HTR-8/SVneo (cell line): ENCODE data around the gene C14orf180.

Source experiments
- DNase-seq: peaks from one replicate; pipeline ENCODE4 v3.0.0; 2011; ENCODE audit warnings: low spot score, mixed read lengths; ENCODE audit not compliant: insufficient read length
- FAIRE-seq: peaks from 2 replicates; lab custom pipeline; 2011; peaks lifted over from hg19 to GRCh38; lab: Jason Lieb, UNC

C14orf180 gene

GRCh38 chr14:104549536-104550339, 29.8 kb upstream of the C14orf180 start:
- no peak for FAIRE-seq
- DNase-seq, result no peak

- FAIRE-seq, result no peak
- no peak for DNase-seq
Measured at GRCh38 chr14:104550340-104550860, 29.2 kb upstream of the C14orf180 start.

DNA sequence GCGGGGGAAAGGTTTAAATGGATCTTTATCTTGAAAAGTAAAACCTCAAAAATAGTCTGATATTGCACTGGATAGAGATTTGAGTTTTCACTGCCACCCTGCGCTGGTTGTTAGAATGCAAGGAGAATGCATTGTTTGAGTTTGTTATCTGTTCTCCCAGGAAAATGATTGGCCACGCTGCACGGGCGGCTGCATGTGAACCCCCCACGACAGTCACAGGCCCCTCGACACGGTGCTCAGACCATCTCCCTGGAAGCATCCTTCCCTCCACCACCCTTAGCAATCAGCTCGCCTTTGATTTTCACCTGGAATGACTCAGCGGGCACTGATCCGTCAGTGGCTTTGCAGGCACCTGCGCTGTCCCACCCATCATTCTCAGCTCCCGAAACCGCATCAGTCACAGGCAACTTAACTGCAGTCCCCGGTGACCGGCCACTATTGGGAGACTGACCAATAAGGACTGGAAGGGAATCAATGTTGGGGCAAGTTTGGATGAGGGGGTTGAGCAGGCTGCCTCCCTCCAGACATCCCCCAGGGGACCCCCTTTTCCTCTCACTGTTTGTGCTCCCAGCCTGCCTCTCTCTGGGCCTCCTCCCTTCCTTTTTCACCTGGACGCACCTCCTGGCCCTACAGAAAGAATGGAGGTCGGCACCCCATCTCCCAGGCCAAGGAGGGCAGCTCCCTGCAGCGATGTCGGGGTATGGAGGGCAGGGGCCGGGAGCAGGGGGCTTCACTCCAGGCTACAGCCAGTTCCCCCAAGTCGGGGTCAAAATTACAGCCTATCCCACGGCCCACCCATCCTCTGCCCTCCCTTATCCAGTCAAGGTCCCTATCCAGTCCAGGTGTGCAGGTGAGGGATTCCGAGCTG, 28.5 kb upstream of the C14orf180 start:
- FAIRE-seq, result no peak

DNA sequence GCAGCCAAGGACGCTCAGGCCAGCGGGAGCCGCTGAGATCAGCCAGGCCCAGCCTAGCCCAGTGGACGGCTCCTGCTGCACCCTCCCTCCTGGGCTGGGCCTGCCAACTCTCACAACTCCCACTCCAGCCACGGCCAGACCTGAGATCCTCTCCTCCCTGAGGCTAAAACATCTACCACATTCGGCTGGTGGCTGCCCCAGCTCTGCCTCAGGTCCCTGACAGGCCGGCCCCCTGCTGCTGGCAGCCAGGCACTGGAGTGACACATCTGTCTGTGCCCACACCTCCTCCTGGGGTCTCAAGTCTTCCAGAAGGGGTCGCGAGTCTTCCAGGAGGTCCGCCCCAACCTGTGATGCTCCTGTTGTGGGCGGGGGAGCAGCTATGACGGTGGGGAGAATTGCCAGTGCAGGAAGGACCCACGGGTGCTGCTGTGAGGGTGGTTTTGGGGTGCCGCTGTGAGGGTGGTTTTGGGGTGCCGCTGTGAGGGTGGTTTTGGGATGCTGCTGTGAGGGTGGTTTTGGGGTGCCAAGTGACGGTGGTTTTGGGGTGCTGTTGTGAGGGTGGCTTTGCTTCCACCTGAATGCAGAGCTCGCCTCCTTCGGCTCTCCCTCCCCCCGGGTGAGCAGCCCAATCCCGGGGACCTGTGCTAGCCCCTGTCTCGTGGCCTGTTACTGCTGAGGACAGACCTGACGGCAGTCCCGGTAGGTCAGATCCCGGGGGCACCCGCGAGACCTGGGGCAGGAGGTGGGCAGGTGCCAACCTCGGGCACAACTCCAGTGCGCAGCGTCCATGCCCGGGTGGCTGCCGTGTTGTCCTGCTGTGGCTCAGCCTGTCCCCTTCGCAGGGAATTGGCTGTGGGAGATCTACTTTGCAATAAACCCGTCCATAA, 27.5 kb upstream of the C14orf180 start:
- no peak for DNase-seq

More for the DNA sequence above, 28.5 kb upstream of the C14orf180 start:
- no peak for DNase-seq

GRCh38 chr14:104552738-104553125, 26.8 kb upstream of the C14orf180 start:
- DNase-seq (no peak), FAIRE-seq (no peak)

More for the DNA sequence above, 27.5 kb upstream of the C14orf180 start:
- no peak for FAIRE-seq

GRCh38 chr14:104553166-104554087, 26.1 kb upstream of the C14orf180 start:
- FAIRE-seq, result no peak
- no peak for DNase-seq

GRCh38 chr14:104554088-104554607, 25.4 kb upstream of the C14orf180 start:
- FAIRE-seq (no peak), DNase-seq (no peak)

DNA sequence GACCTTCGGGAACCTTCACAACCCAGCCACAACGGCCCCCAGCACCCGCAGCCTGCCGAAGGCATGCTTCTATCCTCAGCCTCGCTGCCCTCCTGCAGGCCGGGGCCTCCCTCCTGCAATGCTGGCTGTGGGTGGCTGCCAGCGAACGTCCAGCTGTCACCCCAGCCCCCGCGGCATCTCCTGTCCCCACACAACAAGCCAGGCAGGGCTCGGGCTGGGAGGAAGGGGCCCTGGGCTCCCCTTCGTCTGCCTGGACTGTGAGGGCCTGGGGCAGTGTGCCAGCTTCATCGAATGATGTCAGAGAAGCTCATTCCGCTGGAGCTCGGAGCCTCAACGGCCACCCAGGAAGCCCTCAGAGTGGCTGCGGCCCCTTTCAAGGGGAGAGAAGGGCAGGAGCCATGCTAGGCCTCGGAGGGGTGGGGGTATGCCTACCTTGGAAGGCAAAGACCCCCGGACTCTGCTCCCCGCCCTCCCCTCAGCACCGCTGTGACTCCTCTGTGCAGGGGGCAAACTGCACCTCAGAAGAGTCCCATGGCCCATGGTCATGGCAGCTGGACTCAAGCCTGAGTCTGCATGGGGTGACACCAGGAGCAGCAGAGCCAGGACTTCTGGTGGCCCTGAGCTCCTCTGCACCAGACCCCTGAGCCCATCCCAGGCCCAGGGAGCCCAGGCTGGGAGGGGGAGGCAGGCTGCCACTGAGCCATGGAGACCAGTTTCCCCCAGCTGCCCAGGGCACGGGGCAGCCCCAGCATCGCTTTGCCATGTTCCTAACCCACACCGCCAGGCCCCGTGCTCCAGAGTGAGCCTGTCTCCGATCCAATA, 24.7 kb upstream of the C14orf180 start:
- FAIRE-seq (no peak), DNase-seq (no peak)

DNA sequence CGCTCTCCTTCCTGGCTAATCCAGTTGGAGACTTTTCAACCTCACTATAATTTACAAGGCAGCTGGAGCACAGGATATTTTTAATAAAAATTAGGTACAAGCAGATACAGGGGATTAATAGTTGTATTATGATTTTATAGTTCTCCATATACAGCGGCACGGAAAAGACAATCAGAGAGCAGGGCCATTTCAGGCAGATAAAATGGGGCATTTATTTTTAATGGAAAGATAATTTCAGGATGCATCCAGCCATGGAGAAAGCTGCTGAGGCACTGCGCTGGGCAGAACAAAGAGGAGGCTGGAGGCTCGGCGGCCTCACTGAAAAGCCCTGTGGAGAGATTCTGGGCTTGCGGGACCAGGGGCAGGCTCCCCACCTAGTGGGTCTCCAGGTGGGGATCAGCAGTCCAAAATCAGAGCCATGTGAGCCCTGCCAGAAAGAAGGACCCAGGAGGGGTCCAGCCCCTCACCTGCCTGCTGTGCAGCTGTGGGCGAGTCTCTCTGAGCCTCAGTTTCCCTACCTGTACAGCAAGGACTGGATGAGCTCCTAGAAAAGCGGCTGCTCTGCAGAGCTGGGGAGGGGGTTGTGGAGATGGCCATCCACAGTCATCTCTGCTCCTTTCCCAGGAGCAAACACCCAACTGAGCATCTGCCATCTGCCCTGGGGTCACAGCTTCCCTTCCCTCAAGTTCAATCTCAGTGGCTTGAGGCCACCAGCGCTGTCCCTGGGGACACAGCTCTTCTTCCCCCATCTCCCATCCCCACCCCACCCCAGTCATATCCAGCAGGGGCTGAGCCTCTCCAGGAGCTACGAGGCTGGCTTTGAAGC, 23.9 kb upstream of the C14orf180 start:
- FAIRE-seq, result no peak

GRCh38 chr14:104556256-104557021, 23.1 kb upstream of the C14orf180 start:
- DNase-seq, result no peak
- no peak for FAIRE-seq

More for the DNA sequence above, 23.9 kb upstream of the C14orf180 start:
- no peak for DNase-seq

GRCh38 chr14:104557086-104557485, 22.5 kb upstream of the C14orf180 start:
- DNase-seq, result no peak
- no peak for FAIRE-seq

- DNase-seq (no peak), FAIRE-seq (no peak)
Measured at GRCh38 chr14:104557766-104558165, 21.8 kb upstream of the C14orf180 start.

DNA sequence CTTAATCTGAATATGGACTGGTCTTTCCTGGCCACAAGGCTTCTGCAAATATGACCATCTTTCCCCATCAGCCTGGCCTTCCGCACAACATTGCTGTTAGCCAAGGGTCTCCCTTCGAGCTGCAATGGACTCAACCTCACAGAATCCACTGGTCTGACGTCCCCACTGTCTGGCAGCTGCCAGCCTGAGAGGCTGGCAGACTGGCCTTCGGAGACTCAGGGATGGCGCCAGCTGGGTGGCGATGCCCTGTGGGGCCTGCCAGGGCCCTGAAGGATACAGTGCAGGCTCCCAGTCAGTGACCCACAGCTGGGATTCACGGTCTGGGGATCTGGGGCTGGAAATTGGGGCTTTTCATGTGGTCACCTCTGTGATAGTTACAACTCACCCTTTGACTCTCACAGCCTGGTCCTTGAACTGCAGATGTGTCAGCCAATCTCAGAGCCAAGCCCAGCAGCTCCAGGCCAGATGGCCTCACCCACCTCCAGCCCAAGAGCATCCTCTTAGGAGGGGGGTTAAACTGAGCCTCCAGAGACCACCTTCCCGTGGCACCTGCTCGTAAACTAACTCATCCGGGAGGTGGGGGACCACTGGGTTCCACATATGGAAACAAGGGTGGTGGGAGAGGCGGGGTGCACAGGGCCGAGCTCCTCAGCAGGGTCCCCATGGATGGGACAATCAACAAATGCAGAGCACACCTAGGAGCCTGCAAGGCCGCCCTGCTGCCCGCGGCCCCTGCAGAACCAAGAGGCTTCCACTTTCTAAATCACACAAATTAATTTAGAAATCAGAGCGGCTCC, 21.1 kb upstream of the C14orf180 start:
- DNase-seq (no peak), FAIRE-seq (no peak)

GRCh38 chr14:104559028-104559803, 20.3 kb upstream of the C14orf180 start:
- DNase-seq, result no peak
- no peak for FAIRE-seq
